Pons (tissue), 1 donor: ENCODE measurements around the gene ASB16.
"Not testable (repeated sequence)": the region's sequence is repeated elsewhere in the genome, so short reads cannot be mapped to it uniquely, and the experiment has no call there.

Source experiments
- DNase-seq: peaks from one replicate; pipeline ENCODE4 v3.0.0-alpha.2; 2016; ENCODE audit warnings: low spot score

The ASB16 gene

DNA sequence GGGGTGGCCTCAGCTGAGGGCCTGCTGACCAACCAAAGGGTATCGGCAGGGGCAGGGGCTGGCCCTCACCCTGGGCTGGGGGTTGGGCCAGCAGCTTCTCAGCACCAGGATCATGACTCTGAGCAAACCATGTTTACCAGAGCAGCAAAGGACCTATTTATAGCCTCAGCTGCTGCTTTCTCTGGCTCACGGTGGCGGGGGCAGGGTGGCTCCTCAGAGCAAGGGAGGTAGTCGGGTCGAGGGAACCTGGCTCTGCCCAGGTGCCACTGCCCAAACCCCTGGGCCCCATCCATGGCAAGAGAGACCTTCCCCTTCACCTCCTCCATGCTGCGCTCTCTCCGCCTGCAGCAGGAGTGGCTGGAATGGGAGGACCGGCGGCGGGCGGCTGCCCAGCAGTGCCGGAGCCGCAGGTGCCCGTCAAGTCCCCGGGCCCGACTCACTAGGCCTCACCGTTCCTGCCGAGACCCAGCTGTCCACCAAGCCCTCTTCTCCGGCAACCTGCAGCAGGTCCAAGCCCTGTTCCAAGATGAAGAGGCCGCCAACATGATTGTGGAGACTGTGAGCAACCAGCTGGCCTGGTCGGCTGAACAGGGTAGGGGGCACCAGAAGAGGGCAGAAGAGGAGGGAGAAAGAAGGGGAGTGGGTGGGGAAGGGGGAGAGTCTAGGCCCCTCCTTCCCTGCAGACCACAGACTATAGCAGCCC lies at the start of gene ASB16:
ASB16 (plus strand) TSS at position 206 of the 703 bp plus-strand sequence; CDS start at position 292, 86 bp downstream.
- DNase-seq = no peak

DNA sequence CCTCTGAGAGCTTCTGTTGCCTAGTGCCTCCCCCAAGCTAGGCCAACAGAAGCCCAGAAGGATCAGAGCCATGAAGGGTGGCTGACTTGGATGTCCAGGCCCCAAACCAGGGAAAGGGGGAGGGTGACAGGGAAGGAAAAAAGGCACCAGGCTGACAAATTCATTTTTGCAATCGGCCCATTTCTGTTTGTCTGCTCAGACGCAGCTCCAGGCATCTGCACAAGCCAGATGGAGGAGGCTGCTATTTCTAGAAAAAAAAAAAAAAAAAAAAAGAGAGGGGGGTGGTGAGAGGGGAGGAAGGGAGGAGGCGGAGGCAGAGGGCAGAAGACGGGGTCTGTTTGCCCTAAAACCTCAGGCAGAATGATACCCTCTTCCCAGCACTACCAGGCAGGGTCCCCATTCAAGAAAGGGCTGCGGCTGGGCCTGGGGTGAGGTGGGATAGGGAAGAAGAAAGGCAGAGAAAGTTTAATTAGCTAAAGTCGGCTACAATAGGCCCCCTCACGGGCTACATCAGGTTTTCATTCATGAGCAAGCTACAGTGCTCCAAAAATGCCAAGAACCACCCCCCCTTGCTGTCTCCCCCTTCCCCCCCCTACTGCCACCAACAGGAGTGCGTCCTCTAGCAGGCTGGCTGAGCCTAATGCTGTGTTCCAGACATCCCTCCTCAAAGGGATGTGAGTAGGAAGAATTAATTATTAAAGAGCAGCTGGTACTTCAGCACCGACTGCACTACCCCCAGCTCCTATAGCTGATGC lies 49.5 kb upstream of the ASB16 start:
- DNase-seq = no peak

- no peak for DNase-seq
These were observed 48.3 kb upstream of the ASB16 start for GRCh38 chr17:44121997-44122815.

- DNase-seq = no peak
These were observed 47.6 kb upstream of the ASB16 start for GRCh38 chr17:44122816-44123355.

DNA sequence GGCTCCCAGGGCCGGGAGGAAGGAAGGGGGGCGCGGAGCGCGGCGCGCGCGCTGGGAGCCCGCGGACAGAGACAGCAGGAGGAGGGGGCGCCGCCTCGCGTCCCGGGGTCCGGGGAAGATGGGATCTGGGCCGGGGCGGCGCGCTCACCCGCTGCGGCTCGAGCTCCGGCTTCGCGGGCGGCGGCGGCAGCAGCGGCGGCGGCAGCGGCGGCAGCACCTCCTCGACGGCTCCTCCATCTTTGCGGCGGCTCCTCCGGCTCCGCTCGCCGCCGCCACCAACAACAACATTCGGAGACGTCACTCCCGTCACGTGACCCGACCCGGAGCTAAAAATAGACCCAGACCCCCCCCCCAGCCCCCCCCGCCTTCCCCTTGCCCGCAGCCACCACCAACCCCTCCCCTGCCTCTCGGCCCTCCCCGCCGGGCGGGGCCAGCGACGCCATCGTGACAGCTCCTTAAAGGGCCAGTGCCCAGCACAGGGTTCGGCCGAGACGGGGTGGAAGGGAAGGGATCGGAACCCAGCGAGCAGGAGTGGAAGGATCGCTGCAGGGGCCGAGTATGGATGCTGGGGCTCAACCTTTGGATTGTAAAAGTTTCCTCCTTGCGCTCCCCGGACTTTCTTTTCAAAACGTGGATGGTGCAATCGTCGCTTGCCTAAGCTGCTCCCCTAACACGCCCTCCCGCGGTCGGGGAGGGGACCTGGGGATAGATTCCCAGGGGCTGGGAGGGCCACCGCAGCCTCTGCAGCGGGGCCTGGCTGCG lies 47.0 kb upstream of the ASB16 start, which contains the start of gene HDAC5:
HDAC5 (minus strand) TSS at position 286 of the 762 bp plus-strand sequence. CDS start 6,126 bp downstream, outside the sequence.
- DNase-seq = peak; percentile 97

DNA sequence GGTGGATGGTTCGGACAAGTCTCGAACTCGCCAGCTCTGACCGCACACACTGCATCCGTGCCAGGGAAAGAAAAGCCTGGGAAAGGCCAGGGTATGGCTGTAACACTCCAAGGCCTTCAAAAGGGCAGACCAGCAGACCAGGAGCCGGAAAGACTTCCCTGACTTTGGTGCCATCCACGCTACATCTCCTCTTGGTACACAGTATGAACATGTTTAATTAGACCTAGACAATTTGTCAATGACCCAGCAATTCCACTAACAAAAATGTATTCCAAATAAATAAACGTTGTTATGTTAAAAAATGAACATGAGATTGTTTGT lies 46.4 kb upstream of the ASB16 start:
- DNase-seq = no peak

GRCh38 chr17:44128383-44128782 lies 42.1 kb upstream of the ASB16 start:
- DNase-seq = no peak

DNA sequence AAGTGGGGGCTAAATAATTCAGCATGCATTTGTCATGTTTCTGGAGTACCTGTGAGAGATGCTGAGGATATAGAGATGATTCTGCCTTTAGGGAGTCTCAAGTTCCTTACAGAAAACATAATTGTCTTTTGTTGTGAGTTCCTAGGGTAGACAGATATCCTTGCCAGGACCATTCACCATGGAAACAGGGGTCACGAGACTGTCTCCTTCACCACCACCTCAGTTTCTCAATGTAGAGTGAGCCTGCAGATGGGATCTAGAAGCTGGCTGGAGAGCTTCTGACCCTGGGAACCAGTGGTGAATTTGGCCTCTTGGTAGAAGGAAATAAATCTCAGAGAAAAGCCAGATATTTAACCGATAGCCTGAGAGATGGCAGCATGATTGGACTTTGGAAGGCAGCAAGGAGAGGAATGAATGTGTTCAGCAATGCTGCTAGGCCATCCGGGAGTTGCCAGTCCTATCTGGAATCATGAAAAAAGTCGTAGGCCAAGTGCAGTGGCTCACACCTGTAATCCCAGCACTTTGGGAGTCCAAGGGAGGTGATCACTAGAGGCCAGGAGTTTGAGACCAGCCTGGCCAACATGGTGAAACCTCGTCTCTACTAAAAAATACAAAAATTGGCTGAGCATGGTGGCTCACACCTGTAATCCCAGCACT lies 39.7 kb upstream of the ASB16 start:
- DNase-seq = no peak

DNA sequence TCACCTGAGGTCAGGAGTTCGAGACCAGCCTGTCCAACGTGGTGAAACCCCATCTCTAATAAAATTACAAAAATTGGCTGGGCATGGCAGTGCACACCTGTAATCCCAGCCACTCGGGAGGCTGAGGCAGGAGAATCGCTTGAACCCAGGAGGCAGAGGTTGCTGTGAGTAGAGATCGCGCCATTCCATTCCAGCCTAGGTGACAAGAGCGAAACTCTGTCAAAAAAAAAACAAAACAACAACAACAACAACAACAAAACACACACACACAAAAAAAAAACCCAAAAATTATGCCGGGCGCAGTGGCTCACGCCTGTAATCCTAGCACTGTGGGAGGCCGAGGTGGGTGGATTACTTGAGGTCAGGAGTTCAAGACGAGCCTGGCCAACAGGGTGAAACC lies 39.1 kb upstream of the ASB16 start:
- DNase-seq = not testable (repeated sequence)

DNA sequence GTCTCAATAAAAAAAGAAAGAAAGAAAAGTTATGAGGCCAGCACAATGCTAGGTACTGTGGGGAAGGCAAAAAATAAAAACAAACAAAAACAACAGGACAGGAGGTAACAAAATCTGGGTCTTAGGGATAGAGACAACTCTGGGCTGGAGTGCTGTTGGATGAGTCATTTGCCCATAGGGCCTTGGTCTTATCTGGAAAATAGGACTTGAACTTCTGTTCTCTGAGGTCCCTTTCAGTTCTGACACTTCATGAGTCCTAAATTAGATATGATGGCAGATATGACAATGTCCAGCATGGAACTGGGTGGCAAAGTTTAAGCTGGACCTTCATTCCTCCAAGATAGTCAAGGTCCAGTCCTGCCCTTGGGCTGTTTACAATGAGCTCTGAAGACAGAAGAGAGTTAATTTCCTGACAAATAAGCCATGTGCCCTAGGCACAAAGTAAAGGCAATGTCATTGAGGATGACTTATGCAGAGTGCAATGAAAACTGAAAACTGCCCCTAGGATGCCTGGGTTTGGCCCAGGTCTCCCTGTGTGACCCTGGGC lies 38.2 kb upstream of the ASB16 start:
- no peak for DNase-seq

GRCh38 chr17:44133918-44134476 lies 36.5 kb upstream of the ASB16 start:
- DNase-seq = no peak

GRCh38 chr17:44134752-44135568 lies 35.5 kb upstream of the ASB16 start:
- no peak for DNase-seq

DNA sequence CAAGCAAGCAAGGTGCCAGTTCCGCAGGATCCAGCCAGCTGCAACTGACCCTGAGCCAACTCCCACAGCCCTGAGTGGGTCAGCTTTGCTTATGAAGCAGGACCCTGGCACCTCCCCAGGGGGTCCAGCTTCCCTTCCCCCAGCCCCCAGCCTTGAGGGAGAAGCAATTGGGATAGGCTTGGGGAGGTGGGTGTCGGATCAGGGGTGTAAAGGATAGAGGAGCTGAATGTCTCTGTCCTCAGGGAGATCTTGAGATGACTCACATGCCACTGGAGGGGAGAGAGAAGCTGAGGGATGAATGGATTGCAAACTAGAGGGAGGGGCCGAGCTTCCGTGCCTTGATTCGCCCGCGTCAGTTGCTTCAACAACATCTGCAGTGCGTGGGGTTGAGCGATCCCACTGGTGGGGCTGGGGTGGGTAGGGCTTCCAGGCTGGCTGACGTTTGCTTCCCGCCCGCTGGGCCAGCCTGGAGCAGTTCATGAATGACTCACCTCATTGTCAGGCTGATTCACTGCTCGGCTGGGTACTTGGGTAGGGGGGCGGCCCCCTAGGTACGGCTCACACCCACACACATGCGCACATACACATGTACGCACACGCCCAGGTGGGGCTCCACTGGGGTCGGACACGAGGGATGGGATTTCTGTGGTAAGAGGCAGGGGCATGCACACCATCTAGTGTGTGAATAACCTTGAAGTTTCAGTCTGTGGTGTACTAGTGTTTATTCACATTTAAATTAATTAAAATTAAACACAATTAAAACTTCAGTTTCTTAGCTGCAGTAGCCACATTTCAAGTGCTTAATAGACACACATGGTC lies 32.4 kb upstream of the ASB16 start:
- peak; percentile 34 for DNase-seq

- DNase-seq = not testable (repeated sequence)
These were observed 26.6 kb upstream of the ASB16 start for GRCh38 chr17:44143921-44144320.

- DNase-seq = no peak
These were observed 25.4 kb upstream of the ASB16 start for GRCh38 chr17:44144966-44145739.

DNA sequence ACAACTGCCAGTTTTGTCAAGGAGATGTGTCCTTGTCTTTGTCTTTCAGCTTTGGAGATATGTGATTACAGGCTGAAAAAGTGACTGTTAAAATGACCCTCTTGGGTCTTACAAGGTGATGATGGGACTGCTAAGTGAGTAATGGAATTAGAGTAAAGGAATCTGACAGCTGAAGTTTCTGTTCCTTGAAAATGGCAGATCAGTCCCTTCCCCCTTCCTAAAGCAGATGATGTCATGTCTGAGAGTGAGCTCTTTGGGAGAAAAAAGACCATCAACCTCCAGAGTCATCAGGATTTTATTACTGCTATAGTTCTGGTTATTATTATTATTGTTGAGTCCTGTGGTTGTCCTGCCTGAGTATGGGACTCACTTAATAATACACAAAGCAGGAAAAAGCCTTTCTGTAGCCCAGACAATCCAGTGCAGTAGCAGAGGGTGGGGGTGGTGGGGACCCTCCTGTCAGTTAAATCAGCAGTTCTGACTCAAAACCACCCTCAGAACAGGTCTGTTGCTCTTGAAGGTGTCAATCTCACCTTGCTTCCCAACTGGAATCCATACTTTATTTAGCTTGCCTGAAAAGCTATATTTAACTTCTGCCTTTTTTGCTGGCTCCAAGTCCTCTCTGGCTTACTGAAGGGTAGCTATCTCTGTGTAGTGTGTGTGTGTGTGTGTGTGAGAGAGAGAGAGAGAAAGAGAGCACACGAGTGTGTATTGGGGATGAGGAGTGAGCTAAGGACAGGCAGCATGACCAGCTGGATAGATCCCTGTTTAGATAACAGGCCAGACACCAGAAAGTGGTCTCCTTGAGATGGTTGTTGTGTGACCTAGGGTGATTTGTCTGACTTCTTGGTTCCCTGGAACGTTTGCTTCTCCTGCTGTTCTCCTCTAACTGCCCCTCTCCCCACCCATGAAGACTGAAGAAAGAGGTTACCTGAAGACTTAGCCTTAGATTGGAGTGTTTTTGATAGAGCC lies 23.8 kb upstream of the ASB16 start:
- no peak for DNase-seq

DNA sequence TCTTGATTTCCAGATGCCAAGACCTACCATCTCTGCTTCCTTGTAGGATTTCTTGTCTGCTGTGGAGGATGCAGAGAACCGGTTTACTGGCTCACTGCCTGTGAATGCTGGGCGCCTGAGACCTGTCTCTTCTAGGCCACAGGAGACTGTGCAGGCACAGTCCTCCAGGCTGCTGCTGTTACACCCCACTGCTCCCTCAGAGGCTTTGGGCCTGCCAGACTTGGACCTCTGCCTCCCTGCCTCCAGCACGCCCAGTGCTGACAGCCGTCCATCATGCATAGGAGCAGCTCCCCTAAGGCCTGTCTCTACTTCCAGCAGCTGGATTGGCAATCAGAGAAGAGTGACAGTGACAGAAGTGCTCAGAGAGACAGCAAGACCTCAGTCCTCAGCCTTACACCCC lies 22.7 kb upstream of the ASB16 start:
- DNase-seq = no peak
